ENCODE results near the gene BCAS1.
"Not testable (repeated sequence)": the region's sequence is repeated elsewhere in the genome, so short reads cannot be mapped to it uniquely, and the experiment has no call there.

The BCAS1 gene

DNA sequence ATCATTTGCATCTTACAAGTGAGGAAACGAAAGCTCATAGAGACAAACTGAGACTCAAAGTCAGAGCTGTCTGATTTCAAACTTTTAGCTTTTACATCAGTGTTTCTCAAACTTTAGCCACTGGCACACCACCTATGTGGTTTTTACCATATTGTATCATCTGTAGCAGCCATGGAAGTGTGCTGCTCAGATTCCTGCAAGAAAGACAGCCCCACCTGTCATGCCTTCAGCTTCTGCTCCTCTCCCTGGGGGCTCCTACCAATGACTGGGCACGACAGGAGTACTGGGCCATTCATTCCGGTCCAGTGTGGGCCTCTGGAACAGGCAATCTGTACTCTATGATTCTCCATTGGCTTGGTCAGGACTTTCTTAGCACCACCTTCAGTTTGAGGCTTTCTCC, 87.0 kb downstream of the BCAS1 start:
- DNase-seq = no peak

DNA sequence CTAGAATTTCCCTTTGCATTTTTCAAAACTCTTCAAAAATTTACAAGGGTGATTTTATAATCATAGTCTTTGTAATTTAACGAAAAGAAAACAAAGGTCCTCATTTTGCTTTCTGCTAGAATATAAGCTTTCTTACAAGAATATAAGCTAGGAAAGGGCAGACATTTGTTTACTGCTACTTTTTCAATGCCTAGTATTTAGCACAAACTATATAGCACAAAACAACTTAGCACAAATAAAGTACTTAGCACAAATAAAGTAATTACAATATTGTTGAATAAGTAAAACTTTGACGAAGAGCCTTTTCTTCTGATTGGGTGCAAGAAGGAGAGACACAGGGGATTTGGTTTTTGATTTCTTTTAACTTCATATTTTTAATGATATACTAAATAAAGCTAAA, 87.8 kb downstream of the BCAS1 start:
- DNase-seq = no peak

DNA sequence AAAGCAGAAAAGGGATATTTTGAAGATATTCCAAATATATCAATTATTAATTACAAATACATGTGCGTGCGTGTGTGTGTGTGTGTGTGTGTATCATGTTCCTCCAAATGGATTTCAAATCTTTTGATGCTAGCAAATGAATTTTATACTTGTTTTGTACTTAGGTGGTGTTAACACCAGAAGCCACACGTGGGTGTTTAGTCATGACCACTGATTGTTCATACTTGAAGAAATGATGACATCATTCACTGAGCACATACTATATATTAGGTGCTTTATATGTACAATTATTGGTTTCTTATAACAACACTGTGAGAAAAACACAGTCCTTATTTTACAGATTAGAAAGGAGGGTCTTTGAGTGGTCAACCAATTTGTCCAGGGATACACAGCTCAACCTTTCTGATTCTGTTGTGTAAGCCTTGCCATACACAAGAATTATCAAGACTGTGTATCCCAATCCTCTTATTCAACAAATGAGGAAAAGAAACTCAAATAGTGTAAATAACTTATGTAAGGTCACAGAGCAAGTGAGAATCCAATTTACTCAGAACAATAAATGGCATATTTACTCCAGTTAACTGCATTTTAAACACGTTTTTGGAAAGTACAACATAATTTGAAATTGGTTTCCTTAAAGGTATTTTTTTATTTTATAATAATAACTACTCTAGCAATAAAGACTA, 88.5 kb downstream of the BCAS1 start:
- peak in 2 of 4 experiments; percentile 8 to 26 for DNase-seq

DNA sequence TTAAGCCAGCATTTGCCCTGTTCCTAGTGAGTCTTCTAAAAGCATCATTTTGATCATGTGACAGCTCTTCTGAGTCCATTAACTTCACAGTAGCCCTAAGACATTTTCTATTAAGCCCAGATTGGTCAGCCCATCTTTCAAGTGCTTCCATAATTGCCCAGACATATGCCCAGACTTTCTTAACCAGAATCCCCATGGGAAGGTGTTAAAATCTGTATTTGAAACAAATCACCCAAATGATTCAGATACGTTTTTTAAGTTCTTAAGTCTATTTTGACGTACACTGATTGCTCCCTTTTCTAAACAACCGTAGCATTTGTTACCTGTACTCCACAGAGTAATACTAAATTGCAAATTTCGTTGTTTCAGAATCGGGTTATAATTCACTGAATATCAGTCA, 89.3 kb downstream of the BCAS1 start:
- DNase-seq = no peak

- DNase-seq = no peak
Measured at GRCh38 chr20:53980031-53980465, 90.3 kb downstream of the BCAS1 start.

- DNase-seq = no peak
Measured at GRCh38 chr20:53978497-53978896, 91.9 kb downstream of the BCAS1 start.

GRCh38 chr20:53977391-53977790, 93.0 kb downstream of the BCAS1 start:
- DNase-seq = no peak

DNA sequence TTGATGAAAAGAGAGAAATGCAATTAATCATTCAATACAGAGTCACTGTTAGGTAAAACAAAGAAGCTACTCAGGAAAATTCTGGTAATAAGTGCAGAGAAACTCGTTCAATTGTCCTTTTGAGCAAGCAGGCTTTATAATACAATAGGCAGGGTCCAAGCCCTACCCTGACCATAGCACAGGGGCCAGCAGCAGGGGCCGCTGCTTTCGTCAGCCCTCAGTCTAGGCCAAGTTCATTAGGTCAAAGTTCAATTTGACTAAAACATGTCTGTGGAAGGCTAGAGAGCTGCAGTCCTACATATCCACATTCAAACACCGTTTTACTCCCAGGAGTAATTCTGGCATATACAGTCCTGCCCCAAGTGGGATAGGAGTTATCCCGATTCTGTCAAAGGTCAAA, 94.6 kb downstream of the BCAS1 start:
- no peak for DNase-seq

DNA sequence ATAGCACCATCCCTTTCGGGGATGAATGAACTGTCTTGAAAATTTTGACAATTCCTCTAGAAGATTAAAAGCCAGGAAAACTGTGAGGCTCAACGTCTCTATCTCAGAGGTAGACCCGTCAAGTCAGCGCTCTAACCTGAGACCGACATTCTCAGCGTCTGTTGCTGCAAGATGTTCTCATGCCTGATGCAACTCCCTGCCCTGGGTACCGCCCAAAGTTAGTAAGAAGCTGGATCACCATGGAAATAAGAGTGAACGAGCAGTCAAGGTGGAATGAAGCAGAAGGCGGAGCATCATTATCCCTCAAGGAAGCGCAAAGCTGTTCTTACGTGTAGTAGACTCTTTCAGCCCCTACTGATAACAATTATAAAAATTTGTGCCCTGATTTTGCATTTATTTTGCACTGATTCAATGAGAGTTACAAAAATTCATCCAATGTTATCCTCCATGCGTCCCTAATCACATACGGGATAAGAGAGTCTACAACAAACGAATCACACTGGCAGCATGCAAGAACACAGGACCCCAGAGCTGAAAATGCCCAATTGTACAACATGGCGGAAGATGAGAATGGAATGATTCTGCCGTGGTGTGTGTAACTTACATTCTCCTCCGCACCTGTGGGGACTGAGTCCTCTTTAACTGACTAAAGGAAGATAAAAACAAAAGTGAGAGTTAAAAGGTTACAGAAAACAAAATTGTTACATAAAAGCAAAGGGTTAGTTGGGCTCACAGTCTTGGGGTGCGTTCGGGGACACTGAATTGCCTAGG, 95.4 kb downstream of the BCAS1 start:
- no peak for DNase-seq

GRCh38 chr20:53973882-53974281, 96.5 kb downstream of the BCAS1 start:
- DNase-seq = not testable (repeated sequence)

DNA sequence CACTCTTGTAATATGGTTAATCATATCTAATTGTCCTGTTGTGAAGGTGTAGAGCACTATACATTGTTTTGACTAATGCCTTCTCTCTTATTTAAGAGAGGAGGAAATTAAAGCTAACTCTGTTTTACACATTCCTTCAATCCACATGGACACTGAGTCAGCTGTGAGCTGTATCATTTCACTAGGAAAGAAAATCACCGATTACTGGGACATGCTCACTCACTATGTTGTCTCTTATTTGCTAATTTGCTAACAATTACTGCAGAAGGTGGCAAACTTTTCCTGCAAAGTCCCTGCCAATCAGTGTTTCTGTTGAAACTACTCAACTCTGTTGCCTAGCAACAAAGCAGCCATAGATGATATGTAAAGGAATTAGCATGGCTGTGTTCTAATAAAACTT, 98.2 kb downstream of the BCAS1 start:
- DNase-seq = no peak

GRCh38 chr20:53971096-53971683, 99.2 kb downstream of the BCAS1 start:
- no peak for DNase-seq

DNA sequence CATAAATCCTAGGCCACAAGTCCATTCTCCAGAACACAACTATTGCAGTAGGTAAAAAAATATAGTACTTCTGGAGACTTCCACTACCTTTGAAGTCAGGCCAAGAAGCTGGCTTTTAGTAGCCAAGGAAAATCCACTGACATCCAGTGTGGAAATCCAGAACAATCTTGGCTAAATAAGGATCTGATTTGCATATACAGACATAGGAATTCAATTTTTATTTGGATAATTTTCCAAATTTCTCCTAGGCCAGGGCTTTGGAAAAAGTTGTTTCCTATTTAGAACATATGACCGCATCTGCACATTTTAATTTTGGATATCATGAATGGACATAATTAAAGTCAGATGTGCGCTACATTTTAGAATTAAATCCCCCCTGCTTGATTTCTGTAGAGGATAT, 100.2 kb downstream of the BCAS1 start:
- no peak for DNase-seq

GRCh38 chr20:53967527-53967926, 102.9 kb downstream of the BCAS1 start:
- DNase-seq = no peak

DNA sequence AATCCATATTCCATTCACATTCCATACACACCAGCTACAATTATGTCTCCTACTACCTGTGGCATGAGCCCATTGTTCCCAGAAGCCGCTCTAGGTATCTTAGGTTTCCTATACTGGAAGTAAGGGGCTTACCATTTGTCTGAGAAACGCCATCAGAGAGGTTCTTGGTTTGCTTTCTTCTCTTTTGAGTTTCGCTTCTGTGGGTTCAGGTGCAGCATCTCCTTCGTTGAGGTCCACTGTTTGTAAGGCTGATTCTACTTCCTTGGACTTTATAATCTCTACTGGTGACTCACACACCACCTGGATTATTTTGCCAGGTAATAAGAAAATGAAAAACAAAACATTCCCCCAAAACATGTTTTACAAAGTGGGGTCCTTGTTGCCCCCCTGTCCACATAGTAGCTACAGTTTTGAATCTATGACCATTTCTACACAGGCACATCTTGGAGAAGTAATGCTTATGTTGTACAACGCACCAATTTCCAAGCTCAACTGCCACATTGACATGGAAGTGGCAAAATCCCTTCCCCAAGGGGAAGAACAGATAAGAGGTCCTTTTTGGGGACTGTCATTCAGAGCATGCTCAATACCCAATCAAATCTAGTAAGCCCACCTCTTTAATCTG, 103.5 kb downstream of the BCAS1 start:
- DNase-seq = no peak

- no peak for DNase-seq
Measured at GRCh38 chr20:53964501-53965253, 105.7 kb downstream of the BCAS1 start.

DNA sequence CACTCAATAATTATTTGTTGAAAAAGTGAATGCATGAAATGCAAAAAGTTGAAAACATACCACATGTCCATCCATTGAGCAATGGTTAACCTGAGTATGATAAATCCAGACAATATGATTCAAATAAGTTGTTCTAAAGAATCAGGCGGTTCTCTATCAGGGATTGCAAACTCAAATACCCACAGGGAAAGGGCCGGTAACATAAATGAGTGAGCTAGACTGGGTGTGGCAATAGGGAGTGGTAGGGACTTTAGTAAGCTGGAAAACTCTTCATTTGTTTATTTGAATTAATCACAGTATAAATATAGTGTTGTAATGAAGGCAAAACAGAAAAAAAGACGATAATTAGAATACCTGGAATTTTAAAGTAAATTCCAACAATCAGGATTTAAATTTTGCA, 106.3 kb downstream of the BCAS1 start:
- no peak for DNase-seq

GRCh38 chr20:53963635-53964034, 106.8 kb downstream of the BCAS1 start:
- no peak for DNase-seq

GRCh38 chr20:53962388-53962787, 108.0 kb downstream of the BCAS1 start:
- no peak for DNase-seq

DNA sequence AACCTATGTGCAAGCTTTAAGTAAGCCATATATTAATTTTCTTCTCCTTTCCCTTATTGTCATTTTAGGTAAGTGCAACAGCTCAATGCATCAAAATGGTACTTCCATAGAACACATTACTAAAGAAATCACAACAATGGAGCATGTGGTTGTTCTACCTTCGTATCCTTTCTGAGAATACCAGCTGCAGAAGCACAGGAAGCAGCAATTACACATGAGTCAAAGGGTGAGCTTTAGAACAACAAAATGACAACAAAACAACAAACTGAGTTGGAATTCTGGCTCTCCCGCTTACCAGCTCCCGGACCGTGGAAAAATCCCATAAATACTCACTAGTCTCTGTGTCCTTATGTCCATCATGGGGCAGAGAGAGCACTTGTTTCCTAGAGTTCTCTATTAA, 108.9 kb downstream of the BCAS1 start:
- DNase-seq = no peak

DNA sequence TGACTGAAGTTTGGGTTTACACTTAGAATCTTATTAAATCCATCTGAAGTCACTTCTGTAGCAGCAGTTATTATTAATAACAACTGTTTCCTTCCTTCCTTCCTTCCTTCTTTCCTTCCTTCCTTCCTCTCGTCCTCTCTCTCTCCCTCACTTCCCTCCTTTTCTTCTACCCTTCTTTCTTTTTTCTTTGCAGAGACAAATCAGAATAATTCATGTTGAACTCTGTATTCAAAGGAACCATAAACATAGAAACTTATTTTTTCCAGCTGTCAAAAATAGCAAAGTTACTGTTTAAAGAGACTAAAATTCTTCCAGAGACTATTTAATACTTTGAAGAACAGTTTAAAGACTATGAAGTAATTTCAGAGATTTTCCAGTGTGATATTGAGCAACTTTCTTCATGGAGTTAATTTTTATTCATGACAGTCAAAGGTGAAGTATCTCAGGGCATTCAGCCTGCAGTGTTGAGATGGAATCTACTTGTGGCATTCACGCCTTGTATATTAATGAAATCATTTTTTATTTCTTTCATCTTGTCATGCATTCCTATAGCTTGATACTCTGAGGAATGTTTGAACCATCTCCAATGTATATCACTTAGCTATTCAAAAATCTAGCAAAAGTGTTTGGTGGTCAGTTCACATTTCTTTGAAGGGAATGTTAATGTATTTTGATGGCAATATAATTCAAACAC, 109.7 kb downstream of the BCAS1 start:
- DNase-seq = no peak
